ENCODE results near the gene C18orf63.
"Not testable (repeated sequence)": the region's sequence is repeated elsewhere in the genome, so short reads cannot be mapped to it uniquely, and the experiment has no call there.

C18orf63 gene

GRCh38 chr18:74281011-74281979, 34.3 kb upstream of the C18orf63 start:
- DNase-seq (ENCODE audit: insufficient read length) (no peak), FAIRE-seq (no peak)
- TF ChIP-seq POLR2AphosphoS5 (IDR thresholded peaks at IDR 0.05; ENCODE audit: low read depth, low read length) = no peak
- TF ChIP-seq POLR2A (IDR thresholded peaks at IDR 0.05; ENCODE audit: low read depth, low read length) = no peak
- no peak for TF ChIP-seq TAF1 (IDR thresholded peaks at IDR 0.05; ENCODE audit: borderline replicate concordance, low read depth, low read length)

- no peak for FAIRE-seq
- no peak for DNase-seq (ENCODE audit: insufficient read length)
- no peak for TF ChIP-seq TAF1 (IDR thresholded peaks at IDR 0.05; ENCODE audit: borderline replicate concordance, low read depth, low read length)
- TF ChIP-seq POLR2A (IDR thresholded peaks at IDR 0.05; ENCODE audit: low read depth, low read length) = no peak
- TF ChIP-seq POLR2AphosphoS5 (IDR thresholded peaks at IDR 0.05; ENCODE audit: low read depth, low read length) = no peak
These were observed 33.5 kb upstream of the C18orf63 start for GRCh38 chr18:74281980-74282754.

GRCh38 chr18:74282755-74283554, 32.7 kb upstream of the C18orf63 start:
- no peak for FAIRE-seq
- TF ChIP-seq POLR2AphosphoS5 (IDR thresholded peaks at IDR 0.05; ENCODE audit: low read depth, low read length) (no peak), TAF1 (IDR thresholded peaks at IDR 0.05; ENCODE audit: borderline replicate concordance, low read depth, low read length) (no peak), POLR2A (IDR thresholded peaks at IDR 0.05; ENCODE audit: low read depth, low read length) (no peak)
- no peak for DNase-seq (ENCODE audit: insufficient read length)

GRCh38 chr18:74283646-74284045, 32.0 kb upstream of the C18orf63 start:
- no peak for DNase-seq (ENCODE audit: insufficient read length)
- TF ChIP-seq POLR2AphosphoS5 (IDR thresholded peaks at IDR 0.05; ENCODE audit: low read depth, low read length) = no peak
- no peak for TF ChIP-seq POLR2A (IDR thresholded peaks at IDR 0.05; ENCODE audit: low read depth, low read length)
- no peak for TF ChIP-seq TAF1 (IDR thresholded peaks at IDR 0.05; ENCODE audit: borderline replicate concordance, low read depth, low read length)
- no peak for FAIRE-seq

GRCh38 chr18:74284191-74284979, 31.3 kb upstream of the C18orf63 start:
- DNase-seq (ENCODE audit: insufficient read length) (no peak), FAIRE-seq (no peak)
- no peak for TF ChIP-seq POLR2AphosphoS5 (IDR thresholded peaks at IDR 0.05; ENCODE audit: low read depth, low read length)
- no peak for TF ChIP-seq POLR2A (IDR thresholded peaks at IDR 0.05; ENCODE audit: low read depth, low read length)
- TF ChIP-seq TAF1 (IDR thresholded peaks at IDR 0.05; ENCODE audit: borderline replicate concordance, low read depth, low read length) = no peak

- no peak for TF ChIP-seq TAF1 (IDR thresholded peaks at IDR 0.05; ENCODE audit: borderline replicate concordance, low read depth, low read length)
- TF ChIP-seq POLR2AphosphoS5 (IDR thresholded peaks at IDR 0.05; ENCODE audit: low read depth, low read length) = no peak
- no peak for TF ChIP-seq POLR2A (IDR thresholded peaks at IDR 0.05; ENCODE audit: low read depth, low read length)
- DNase-seq (ENCODE audit: insufficient read length) = no peak
- FAIRE-seq = no peak
These were observed 30.7 kb upstream of the C18orf63 start for GRCh38 chr18:74284980-74285355.

- not testable (repeated sequence) for DNase-seq (ENCODE audit: insufficient read length); FAIRE-seq
These were observed 30.1 kb upstream of the C18orf63 start for GRCh38 chr18:74285583-74285982.

GRCh38 chr18:74286106-74286855, 29.4 kb upstream of the C18orf63 start:
- FAIRE-seq (no peak), DNase-seq (ENCODE audit: insufficient read length) (no peak)
- TF ChIP-seq POLR2A (IDR thresholded peaks at IDR 0.05; ENCODE audit: low read depth, low read length) (no peak), POLR2AphosphoS5 (IDR thresholded peaks at IDR 0.05; ENCODE audit: low read depth, low read length) (no peak)

- DNase-seq (ENCODE audit: insufficient read length) (no peak), FAIRE-seq (no peak)
- no peak for TF ChIP-seq POLR2A (IDR thresholded peaks at IDR 0.05; ENCODE audit: low read depth, low read length)
- no peak for TF ChIP-seq TAF1 (IDR thresholded peaks at IDR 0.05; ENCODE audit: borderline replicate concordance, low read depth, low read length)
- TF ChIP-seq POLR2AphosphoS5 (IDR thresholded peaks at IDR 0.05; ENCODE audit: low read depth, low read length) = no peak
These were observed 28.8 kb upstream of the C18orf63 start for GRCh38 chr18:74286856-74287255.

- FAIRE-seq (no peak), DNase-seq (ENCODE audit: insufficient read length) (no peak)
- TF ChIP-seq POLR2A (IDR thresholded peaks at IDR 0.05; ENCODE audit: low read depth, low read length) (no peak), POLR2AphosphoS5 (IDR thresholded peaks at IDR 0.05; ENCODE audit: low read depth, low read length) (no peak), TAF1 (IDR thresholded peaks at IDR 0.05; ENCODE audit: borderline replicate concordance, low read depth, low read length) (no peak)
These were observed 27.6 kb upstream of the C18orf63 start for GRCh38 chr18:74288041-74288440.
